OCI-LY7 (cell line): ENCODE data around the gene KDM6B.

ENCODE experiments used
- EZH2phosphoT487 ChIP-seq: fragments of 200-600 bp; sonication (generic); IDR thresholded peaks from 2 replicates; pipeline ENCODE4 v1.6.1; 2018; ENCODE audit warnings: low read depth, borderline replicate concordance, mild to moderate bottlenecking, mixed run types, antibody characterized with exemption, low read length, moderate library complexity, mixed read lengths
- TF ChIP-seq, protein P1 (sequence below): fragments of 200-600 bp; sonication (generic); conservative IDR thresholded peaks from 2 replicates; pipeline ENCODE4 v1.5.1; 2014; ENCODE audit warnings: mild to moderate bottlenecking, antibody characterized with exemption, low read length, moderate library complexity, mixed read lengths

DNA sequence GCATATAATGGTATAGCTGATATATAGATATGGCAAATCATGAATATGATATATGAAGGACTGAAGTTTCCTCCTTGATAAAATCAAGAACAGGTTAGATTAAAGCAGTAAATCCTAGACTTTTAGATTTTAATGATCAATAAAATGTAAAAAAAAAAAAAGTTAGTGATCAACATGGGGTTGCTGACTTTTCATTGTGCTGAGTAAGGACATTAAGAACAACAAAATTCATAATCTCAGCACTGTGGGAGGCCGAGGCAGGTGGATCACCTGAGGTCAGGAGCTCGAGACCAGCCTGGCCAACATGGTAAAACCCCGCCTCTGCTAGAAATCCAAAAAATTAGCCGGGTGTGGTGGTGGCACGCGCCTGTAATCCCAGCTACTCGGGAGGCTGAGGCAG, 44.2 kb downstream of the KDM6B start:
- TF ChIP-seq, protein P1, sequence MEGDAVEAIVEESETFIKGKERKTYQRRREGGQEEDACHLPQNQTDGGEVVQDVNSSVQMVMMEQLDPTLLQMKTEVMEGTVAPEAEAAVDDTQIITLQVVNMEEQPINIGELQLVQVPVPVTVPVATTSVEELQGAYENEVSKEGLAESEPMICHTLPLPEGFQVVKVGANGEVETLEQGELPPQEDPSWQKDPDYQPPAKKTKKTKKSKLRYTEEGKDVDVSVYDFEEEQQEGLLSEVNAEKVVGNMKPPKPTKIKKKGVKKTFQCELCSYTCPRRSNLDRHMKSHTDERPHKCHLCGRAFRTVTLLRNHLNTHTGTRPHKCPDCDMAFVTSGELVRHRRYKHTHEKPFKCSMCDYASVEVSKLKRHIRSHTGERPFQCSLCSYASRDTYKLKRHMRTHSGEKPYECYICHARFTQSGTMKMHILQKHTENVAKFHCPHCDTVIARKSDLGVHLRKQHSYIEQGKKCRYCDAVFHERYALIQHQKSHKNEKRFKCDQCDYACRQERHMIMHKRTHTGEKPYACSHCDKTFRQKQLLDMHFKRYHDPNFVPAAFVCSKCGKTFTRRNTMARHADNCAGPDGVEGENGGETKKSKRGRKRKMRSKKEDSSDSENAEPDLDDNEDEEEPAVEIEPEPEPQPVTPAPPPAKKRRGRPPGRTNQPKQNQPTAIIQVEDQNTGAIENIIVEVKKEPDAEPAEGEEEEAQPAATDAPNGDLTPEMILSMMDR: no peak
- TF ChIP-seq EZH2phosphoT487: no peak
